H1 (cell line): ENCODE data around the gene ZFP64. TPM values are rescaled to one million over a fixed set of nuclear protein-coding genes. Genes with fewer than 3 reads are reported as not detected.

Source experiments
- SIN3A ChIP-seq, 2 experiments: IDR thresholded peaks in 1 of 2; conservative IDR thresholded peaks in 1 of 2; 2 replicates each; pipeline ENCODE4 v1.6.1; 2011 to 2012; ENCODE audit warnings: low read length in 2 of 2, improper control_type of control experiment in 1 of 2, low read depth in 1 of 2, mild to moderate bottlenecking in 1 of 2
- polyA plus RNA-seq, 7 experiments: library from polyadenylated mRNA; depleted of rRNA in 3 of 7; stranded (reverse) in 5 of 7; unstranded in 2 of 7; fragments of >200 nt in 5 of 7; fragments of 200-250 nt in 2 of 7; gene quantifications; 1 replicate in 5 of 7; 2 replicates in 1 of 7; 4 replicates in 1 of 7; pipeline versions ENCODE4 v1.2.1 to v1.2.3, GENCODE V29; 2011 to 2013; ENCODE audit warnings: missing spikeins in 2 of 7, mixed read lengths in 2 of 7
- total RNA-seq: library from RNA; stranded (reverse); fragmentation: NEBNext Ultra II Directional; extraction: Animal tissue kit (Norgen Biotek cat#: 25700); gene quantifications from 2 replicates; pipeline ENCODE4 v1.2.1, GENCODE V29; 2021

The ZFP64 gene
- total and polyA plus RNA-seq, 2 of the 8 experiments (the other 6 are each of a cell fraction or from before 2014, with no cell fraction given), result 25.3 to 43.7 TPM

GRCh38 chr20:52102559-52102958 lies 89.0 kb downstream of the ZFP64 start (continued):
- no peak for TF ChIP-seq SIN3A (conservative IDR thresholded peaks at IDR 0.05 in 1 of 2, IDR thresholded peaks at IDR 0.05 in 1 of 2; ENCODE audit: low read depth in 1 of 2, low read length in 2 of 2)
